HG02938 (cell line): ENCODE measurements around the gene ZNF497.
A peak's percentile ranks its signal among the peaks of the same experiment; 100 is the strongest.
"Not testable (repeated sequence)": the region's sequence is repeated elsewhere in the genome, so short reads cannot be mapped to it uniquely, and the experiment has no call there.

ENCODE experiments used
- ATAC-seq: cut with Tn5 transposase; IDR thresholded peaks from one replicate; pipeline ENCODE4 v1.9.1; 2021; ENCODE audit warnings: mild to moderate bottlenecking, moderate library complexity; ENCODE audit not compliant: unreplicated experiment

The ZNF497 gene

DNA sequence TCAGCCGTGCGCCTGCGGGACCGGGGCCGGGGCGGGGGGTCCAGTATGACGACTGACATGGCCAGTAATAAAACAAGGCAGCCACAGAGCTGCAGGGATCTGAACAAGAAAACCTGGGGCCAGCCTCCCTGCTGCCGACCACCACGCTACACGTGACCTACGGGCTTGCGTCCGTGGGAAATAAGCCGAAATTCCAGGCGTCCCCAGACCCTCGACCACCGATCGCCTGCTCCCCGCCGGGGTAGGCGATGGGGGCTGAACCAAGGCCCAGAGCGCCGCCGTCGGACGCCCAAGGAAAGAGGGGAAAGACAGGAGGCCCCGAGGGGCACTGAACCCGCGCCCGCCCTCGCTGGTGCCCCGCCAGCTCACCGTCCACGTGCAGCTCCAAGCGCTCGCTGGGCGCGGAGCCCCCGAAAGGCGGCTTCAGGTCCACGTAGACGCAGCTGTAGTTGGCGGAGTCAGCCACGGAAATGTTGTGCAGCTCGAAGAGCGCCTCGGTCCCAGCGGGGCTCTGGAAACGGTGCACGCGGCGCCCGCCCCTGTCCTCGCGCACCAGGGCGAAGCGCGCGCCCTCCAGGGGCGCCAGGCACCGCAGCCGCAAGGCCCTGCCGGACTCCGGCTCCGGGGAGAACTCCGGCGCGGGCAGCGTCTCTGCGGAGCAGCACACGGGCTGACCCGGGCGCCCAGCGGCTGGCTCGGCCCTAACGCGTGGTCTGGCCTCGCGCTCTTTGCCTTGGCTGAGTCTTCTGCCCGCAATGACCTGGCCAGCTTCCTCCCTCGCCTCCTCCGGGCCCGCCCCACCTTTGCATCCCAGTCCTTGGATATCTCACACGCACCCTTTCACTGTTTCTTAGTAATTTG, 12.3 kb downstream of the ZNF497 start:
- no peak for ATAC-seq

- ATAC-seq: no peak
Observed at GRCh38 chr19:58349590-58349989, 13.0 kb downstream of the ZNF497 start.

DNA sequence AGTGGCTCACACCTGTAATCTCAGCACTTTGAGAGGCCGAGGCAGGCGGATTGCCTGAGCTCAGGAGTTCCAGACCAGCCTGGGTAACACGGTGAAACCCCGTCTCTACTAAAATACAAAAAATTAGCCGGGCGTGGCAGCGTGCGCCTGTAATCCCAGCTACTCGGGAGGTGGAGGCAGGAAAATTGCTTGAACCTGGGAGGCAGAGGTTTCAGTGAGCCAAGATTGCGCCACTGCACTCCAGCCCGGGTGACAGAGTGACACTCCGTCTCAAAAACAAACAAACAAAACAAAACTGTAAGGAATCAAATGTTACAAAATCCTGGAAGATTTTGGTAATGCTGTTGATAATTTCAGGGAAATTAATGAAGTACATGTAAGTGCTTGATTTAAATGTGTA, 14.5 kb downstream of the ZNF497 start:
- not testable (repeated sequence) for ATAC-seq

- peak; percentile 67 for ATAC-seq
Observed at GRCh38 chr19:58346961-58347929, 15.3 kb downstream of the ZNF497 start.

DNA sequence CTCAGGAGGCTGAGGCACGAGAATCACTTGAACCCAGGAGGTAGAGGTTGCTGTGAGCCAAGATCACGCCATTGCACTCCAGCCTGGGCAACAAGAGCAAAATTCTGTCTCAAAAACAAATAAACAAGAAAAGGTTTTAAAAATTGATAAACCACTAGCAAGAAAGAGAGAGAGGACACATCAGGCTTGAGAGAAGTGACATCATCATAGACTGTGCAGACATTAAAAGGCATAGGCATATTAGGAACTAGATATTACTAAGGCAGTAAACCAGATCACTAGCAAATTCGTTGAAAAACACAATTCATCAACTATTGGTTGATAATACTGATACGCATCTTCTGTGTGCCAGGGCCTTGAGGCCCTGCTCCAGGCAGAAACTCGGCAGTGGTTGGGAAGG, 17.0 kb downstream of the ZNF497 start:
- ATAC-seq: no peak

GRCh38 chr19:58338825-58339558, 23.6 kb downstream of the ZNF497 start:
- ATAC-seq: no peak

GRCh38 chr19:58338336-58338735, 24.2 kb downstream of the ZNF497 start:
- ATAC-seq: no peak

DNA sequence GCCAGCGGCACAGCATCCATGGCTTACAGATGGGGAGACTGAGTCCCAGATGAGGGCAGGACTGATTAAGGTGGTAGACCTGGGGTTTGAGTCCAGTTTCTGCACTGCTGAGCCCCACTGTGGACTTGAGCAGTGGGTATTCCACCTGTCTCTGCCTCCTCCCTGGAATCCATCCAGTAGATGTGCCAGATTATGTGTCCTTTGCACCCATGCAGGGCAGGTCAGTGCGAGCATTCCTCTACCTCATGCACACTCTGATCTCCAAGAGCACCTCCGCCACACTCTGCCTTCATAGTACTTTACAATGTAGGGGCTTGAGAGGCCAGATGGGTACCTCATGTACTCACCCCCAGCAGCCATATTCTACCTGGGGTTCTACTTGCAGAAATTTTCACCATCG, 25.7 kb downstream of the ZNF497 start:
- ATAC-seq: no peak

DNA sequence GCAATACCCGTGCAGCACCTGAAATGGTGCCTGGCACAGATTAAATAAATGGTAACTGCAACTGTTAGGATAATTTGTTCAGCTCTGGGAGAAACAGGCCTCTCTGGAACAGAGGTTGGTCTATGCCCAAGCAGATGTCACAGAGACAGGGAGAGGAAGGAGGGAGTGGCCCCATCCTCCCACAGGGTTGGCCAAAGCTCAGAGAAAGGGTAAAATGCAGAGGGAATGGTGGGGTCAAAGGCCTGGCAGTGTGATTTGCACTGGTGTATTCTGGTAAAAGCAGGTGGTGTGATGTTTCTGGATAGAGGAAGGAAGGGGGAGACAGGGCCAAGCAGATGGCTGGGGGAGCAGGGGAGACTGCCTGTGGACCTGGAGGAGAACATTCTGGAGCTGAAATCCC, 26.3 kb downstream of the ZNF497 start:
- no peak for ATAC-seq

DNA sequence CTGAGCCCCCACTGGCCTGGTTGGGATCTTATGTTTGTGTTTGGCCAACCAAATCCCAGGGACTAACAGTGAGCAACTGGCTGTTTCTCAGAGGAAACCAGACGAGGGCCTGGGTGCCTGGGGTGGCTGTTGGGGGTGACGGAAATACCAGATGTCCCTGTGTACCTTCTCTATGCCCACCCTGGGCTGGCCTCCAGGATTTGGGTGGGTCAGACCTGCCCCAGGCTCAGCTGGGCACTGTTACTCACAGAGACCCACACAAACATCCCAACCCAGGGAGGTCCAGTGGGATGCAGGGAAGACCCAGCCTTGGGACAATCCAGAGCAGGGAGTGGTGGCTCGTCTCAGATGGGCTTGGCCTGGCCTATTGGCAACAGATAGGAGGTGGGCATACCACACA, 26.9 kb downstream of the ZNF497 start:
- ATAC-seq: no peak

DNA sequence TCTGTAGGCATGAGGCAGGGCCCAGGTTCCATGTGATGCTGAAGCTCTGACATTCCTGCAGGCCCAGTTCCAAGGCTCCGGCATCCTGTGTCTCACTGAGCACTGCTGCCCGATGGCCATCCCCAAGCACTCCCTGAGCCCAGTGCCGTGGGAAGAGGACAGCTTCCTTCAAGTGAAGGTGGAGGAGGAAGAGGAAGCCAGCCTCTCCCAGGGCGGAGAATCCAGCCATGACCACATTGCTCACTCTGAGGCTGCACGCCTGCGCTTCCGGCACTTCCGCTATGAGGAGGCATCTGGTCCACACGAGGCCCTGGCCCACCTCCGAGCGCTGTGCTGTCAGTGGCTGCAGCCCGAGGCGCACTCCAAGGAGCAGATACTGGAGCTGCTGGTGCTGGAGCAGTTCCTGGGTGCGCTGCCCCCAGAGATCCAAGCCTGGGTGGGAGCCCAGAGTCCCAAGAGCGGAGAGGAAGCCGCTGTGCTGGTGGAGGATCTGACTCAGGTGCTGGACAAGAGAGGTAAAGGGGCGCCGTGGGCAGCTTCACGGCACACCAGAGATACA, 27.8 kb downstream of the ZNF497 start:
- ATAC-seq: no peak

GRCh38 chr19:58332697-58333096, 29.9 kb downstream of the ZNF497 start:
- ATAC-seq: no peak

GRCh38 chr19:58330458-58330857, 32.1 kb downstream of the ZNF497 start:
- ATAC-seq: no peak

DNA sequence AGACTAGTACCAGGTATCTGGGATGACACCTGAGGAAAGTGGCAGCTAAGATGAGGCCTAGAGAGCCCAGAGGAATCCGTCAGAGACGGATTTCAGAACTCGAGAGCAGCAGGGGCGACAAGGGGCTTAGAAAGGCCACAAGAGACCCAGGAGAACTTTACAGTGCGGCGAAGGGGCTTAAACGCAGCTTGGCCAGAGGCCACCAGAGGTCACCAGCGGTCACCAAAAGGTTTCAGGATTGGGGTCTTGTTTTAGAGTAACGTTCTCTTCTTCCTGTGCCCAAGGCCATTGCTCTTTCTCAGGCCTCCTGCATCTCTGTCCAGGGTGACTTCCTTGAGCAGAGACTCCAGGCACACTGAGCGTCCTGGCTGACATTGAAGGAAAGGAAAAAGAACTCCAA, 33.6 kb downstream of the ZNF497 start:
- no peak for ATAC-seq

GRCh38 chr19:58326914-58327726, 35.4 kb downstream of the ZNF497 start, which contains the start of gene ZSCAN22:
TSS of gene ZSCAN22 (plus strand) at chr19:58326994. CDS start at chr19:58334803, 7,809 bp downstream.
- ATAC-seq: peak; percentile 74

DNA sequence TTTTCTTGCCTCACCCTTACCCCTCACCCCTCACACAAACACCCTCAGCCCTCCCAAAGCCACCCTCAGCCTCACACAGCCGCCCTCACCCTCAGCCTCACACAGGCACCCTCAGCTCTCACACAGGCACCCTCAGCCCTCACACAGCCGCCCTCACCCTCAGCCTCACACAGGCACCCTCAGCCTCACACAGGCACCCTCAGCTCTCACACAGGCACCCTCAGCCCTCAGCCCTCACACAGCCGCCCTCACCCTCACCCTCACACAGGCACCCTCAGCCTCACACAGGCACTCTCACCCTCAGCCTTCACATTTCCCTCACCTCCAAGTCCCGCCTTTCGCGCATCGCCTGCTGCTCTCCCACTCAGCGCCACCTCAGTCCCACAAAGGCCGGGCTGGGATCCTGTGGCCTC, 36.0 kb downstream of the ZNF497 start:
- no peak for ATAC-seq

DNA sequence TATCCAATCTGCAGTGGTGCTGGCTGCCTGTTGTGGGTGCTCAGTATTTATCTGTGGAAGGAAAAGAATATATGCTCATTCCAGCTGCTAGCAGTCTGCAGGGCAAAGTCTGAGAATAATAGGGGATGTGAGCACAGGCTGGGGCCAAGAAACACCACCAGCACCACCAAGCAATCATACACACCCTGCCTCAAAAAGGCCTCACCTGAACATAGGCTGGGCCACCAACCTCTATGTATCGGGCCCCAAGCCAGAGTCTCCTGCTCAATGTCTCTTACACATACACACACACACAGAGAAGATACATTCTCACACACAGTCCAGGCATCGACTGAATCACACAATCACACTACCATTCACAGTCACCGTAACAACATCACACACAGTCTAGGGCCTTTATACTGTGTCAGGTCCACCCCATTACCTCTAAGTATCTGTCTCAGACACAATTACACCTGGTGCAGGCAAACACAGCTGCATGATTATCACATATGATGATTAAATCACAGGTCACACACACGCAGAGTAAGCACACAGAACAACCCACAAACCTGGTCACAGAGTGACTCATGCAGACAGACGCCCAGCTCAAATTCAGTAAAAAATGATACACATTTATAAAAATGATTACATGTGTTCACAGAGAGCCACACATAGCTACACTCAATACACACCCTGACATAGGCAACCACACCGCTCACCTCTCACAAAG, 37.1 kb downstream of the ZNF497 start:
- ATAC-seq: no peak

DNA sequence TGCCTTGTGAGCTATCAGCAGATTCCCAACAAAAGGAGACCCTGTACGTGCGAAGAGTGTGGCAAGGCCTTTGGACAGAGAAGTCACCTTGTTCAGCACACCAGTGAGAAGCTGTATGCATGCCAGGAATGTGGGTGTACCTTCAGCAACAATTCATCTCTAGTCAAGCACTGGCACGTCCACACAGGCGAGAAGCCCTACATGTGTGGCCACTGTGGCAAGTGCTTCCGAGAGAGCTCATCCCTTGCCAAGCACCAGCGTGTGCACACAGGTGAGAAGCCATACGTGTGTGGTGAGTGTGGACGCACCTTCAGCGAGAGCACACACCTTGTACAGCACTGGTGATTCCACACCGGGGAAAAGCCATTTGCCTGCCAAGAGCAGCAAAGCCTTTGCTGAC, 43.3 kb downstream of the ZNF497 start:
- no peak for ATAC-seq

DNA sequence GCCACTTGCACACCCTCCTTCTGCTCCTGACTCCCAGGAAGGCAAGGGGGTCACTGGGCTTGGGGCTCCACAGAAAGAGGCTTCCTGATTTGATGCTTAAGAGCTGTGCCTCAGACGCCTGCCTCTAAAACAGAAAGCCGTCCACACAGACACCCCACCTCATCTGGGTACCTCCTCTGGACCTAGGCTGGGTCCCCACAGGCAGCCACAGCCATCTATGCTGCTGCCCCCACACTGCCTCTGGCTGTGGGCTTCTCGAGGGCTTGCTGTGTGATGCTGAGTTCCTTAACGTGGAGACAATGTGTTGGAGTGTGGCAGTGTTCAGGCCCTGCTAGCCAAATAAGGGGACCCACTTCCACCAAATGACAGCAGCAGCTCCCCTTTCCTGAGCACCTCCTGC, 44.3 kb downstream of the ZNF497 start:
- no peak for ATAC-seq
